Gastroesophageal sphincter (tissue), 4 donors: Measurements from ENCODE around the gene STK32C. TPM values are rescaled to one million over a fixed set of nuclear protein-coding genes. Genes with fewer than 3 reads are reported as not detected.

ENCODE experiments used
- ATAC-seq: fragments of 150-250 bp; one replicate; pipeline ENCODE4 v1.9.1; 2016; ENCODE audit warnings: mild to moderate bottlenecking, moderate library complexity
- H3K27ac ChIP-seq, 4 donors: fragments of 200-600 bp; sonication (generic) in 3 of 4; 1 replicate in 3 of 4; 2 replicates in 1 of 4; pipeline ENCODE4 v1.5.1; 2016 to 2019
- H3K27me3 ChIP-seq: fragments of 200-600 bp; sonication (generic); one replicate; pipeline ENCODE4 v1.5.1; 2019
- H3K36me3 ChIP-seq, 2 donors: fragments of 200-600 bp; sonication (generic); one replicate each; pipeline ENCODE4 v1.5.1; 2019; ENCODE audit warnings: control low read depth in 1 of 2
- H3K4me1 ChIP-seq, 3 donors: fragments of 200-600 bp; sonication (generic); 1 replicate in 2 of 3; 2 replicates in 1 of 3; pipeline ENCODE4 v1.5.1; 2016 to 2019; ENCODE audit warnings: control low read depth in 2 of 3
- H3K4me3 ChIP-seq, 2 donors: fragments of 200-600 bp; sonication (generic); one replicate each; pipeline ENCODE4 v1.5.1; 2019; ENCODE audit warnings: mild to moderate bottlenecking in 1 of 2, moderate library complexity in 1 of 2
- H3K9me3 ChIP-seq, 3 donors: fragments of 200-600 bp; sonication (generic); one replicate each; pipeline ENCODE4 v1.5.1; 2017 to 2019; ENCODE audit warnings: control low read depth in 2 of 3
- EP300 ChIP-seq: sonication (generic); formaldehyde crosslinking; IDR thresholded peaks from one replicate; pipeline ENCODE4 v1.6.1; 2017; ENCODE audit warnings: antibody characterized with exemption, mild to moderate bottlenecking
- POLR2A ChIP-seq, 2 donors: fragments of 450-650 bp; IDR thresholded peaks; one replicate each; pipeline ENCODE4 v1.6.1; 2017; ENCODE audit warnings: antibody characterized with exemption in 2 of 2, mild to moderate bottlenecking in 2 of 2, moderate library complexity in 1 of 2
- POLR2AphosphoS5 ChIP-seq: sonication (generic); formaldehyde crosslinking; IDR thresholded peaks from one replicate; pipeline ENCODE4 v1.6.1; 2017; ENCODE audit warnings: antibody characterized with exemption
- WGBS, 2 donors: methylation state at CpG; one replicate each; pipeline ENCODE4 v1.1.5; 2018; ENCODE audit warnings: low coverage in 1 of 2; 5-methylcytosine and 5-hydroxymethylcytosine counted together
- total RNA-seq, 4 donors: library from RNA; depleted of rRNA; stranded (reverse); fragments of >200 nt; gene quantifications; one replicate each; pipeline ENCODE4 v1.1.0, GENCODE V29; 2016
- TF ChIP-seq, protein P1 (sequence below), 4 experiments: fragments of 200-600 bp in 2 of 4; fragments of 450-650 bp in 2 of 4; sonication (generic) in 1 of 4; IDR thresholded peaks; one replicate each; pipeline ENCODE4 v1.5.1; 2017 to 2019; ENCODE audit warnings: antibody characterized with exemption in 4 of 4, mild to moderate bottlenecking in 2 of 4, moderate library complexity in 2 of 4

STK32C gene
- total RNA-seq, 4 donors from 2014 or later = 3.8 to 13.0 (median 5.1) TPM

- H3K27me3 ChIP-seq = peaks cover 54% of the 10 kb centered on the region
- 37 to 43% methylated on average over 1 to 3 of the region's 8 CpGs for WGBS, 2 donors
- no peak overlapping the region for H3K4me3 ChIP-seq
Measured at GRCh38 chr10:132183046-132183445, 124.7 kb downstream of the STK32C start.

GRCh38 chr10:132182591-132182990, 125.2 kb downstream of the STK32C start:
- peaks cover 50% of the 10 kb centered on the region for H3K27me3 ChIP-seq
- TF ChIP-seq EP300 (no peak), POLR2AphosphoS5 (no peak), POLR2A (IDR thresholded peaks at IDR 0.05) (no peak)
- TF ChIP-seq, protein P1, sequence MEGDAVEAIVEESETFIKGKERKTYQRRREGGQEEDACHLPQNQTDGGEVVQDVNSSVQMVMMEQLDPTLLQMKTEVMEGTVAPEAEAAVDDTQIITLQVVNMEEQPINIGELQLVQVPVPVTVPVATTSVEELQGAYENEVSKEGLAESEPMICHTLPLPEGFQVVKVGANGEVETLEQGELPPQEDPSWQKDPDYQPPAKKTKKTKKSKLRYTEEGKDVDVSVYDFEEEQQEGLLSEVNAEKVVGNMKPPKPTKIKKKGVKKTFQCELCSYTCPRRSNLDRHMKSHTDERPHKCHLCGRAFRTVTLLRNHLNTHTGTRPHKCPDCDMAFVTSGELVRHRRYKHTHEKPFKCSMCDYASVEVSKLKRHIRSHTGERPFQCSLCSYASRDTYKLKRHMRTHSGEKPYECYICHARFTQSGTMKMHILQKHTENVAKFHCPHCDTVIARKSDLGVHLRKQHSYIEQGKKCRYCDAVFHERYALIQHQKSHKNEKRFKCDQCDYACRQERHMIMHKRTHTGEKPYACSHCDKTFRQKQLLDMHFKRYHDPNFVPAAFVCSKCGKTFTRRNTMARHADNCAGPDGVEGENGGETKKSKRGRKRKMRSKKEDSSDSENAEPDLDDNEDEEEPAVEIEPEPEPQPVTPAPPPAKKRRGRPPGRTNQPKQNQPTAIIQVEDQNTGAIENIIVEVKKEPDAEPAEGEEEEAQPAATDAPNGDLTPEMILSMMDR (IDR thresholded peaks at IDR 0.05) = no peak
- 69 to 83% methylated on average over 3 to 6 of the region's 7 CpGs for WGBS, 2 donors
- H3K4me3 ChIP-seq = no peak overlapping the region
- no peak overlapping the region for H3K27ac ChIP-seq
- ATAC-seq = no peak
- H3K4me1 ChIP-seq = peaks cover 0 to 24% (median 17%) of the 10 kb centered on the region in 3 donors
- no peaks in the 10 kb centered on the region for H3K36me3 ChIP-seq
- no peaks in the 10 kb centered on the region for H3K9me3 ChIP-seq

More at GRCh38 chr10:132183046-132183445, 124.7 kb downstream of the STK32C start:
- TF ChIP-seq, protein P1 (IDR thresholded peaks at IDR 0.05) = no peak
- TF ChIP-seq POLR2A (IDR thresholded peaks at IDR 0.05) (no peak), EP300 (no peak), POLR2AphosphoS5 (no peak)
- Histone ChIP-seq H3K27ac (no peak overlapping the region), H3K9me3 (no peaks in the 10 kb centered on the region), H3K36me3 (no peaks in the 10 kb centered on the region), H3K4me1 (peaks cover 0 to 29% (median 18%) of the 10 kb centered on the region in 3 donors)
- ATAC-seq = no peak

DNA sequence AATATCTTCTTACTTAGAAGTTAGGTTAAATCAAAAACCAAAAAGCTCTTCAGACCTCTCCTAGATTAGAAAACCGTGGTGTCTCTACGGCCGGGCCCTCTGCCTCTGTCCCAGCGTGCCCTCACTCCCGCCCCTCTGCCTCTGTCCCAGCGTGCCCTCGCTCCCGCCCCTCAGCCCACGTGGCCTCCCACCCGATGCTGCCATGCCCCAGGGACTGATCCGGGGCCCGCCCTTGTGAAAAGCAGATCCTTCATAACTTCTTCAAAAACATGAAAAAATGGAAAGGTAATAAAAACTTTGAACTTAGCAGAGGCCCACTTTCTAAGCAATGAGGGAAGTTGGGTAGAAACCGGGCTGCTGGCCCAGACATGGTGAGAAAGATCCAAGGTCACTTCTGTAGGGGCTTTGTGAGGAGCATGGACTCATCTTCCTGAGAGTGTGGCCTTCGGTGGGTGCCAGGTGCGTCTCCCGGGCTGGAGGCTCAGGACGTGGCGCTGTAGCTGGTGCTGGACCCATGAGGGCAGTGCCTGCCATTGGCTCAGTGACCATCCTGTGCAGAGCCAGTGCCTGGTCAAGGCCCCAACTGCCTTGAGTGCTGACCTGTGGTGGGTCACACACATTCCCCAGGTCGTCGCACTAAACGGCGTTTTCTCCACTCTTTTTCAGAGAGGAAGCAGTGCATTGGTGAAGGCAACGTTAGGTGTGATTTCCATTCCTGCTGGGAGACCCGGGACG, 125.9 kb downstream of the STK32C start:
- no peak for ATAC-seq
- Histone ChIP-seq H3K27ac (no peak overlapping the region), H3K4me3 (no peak overlapping the region), H3K9me3 (no peaks in the 10 kb centered on the region), H3K4me1 (peaks cover 0 to 17% (median 9%) of the 10 kb centered on the region in 3 donors), H3K27me3 (peaks cover 49% of the 10 kb centered on the region), H3K36me3 (no peaks in the 10 kb centered on the region)
- TF ChIP-seq POLR2AphosphoS5 = no peak
- TF ChIP-seq, protein P1 (IDR thresholded peaks at IDR 0.05) = no peak
- no peak for TF ChIP-seq EP300
- no peak for TF ChIP-seq POLR2A (IDR thresholded peaks at IDR 0.05)
- WGBS, 2 donors = 58 to 84% methylated on average over 3 to 16 of the region's 25 CpGs

- Histone ChIP-seq H3K27me3 (peaks cover 38% of the 10 kb centered on the region), H3K36me3 (no peaks in the 10 kb centered on the region), H3K9me3 (no peaks in the 10 kb centered on the region)
Measured at GRCh38 chr10:132180736-132181135, 127.0 kb downstream of the STK32C start.

DNA sequence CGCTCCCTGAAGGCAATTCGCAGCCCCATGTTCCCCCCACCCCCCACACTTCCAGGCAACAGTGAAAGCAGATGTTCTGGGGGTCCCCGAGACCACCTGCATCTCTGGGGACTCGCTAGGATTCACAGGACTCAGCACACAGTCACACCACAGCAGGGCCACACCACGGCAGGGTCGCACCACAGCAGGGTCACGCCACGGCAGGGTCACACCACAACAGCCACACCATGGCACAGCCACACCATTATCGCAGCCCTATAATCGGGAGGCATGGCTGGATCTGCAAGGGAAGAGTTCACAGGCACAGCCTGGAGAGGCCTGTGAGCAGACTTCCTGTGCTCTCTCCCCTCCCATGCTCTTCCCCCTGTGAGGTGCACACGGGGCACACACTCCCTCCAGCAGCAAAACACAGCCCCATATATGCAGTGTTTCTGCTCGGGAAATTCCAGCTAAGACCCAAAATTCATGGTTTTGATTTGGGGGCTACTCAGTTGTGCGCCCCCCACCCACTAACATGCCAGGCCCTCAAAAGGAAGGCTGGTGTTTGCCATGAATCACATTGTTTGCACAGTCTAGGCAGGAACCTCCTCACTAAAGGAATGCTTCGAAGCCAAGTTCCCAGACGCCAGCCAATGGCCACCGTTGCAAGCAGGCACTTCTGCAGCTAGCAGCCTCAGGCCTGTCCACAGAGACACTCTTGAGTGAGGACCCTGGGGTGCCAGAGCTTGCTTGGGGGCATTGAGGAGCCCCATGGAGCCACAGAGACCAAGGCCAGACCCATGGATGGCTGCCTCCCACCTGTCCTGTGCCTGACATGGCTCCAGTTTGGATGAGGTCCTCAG, 128.0 kb downstream of the STK32C start:
- H3K9me3 ChIP-seq = no peaks in the 10 kb centered on the region
- peaks cover 0 to 13% (median 0%) of the 10 kb centered on the region in 3 donors for H3K4me1 ChIP-seq
- WGBS, 2 donors = 80% methylated on average over 3 of the region's 16 CpGs; no CpG with 5 or more reads in 1 of the 2 donors
- peaks cover 28% of the 10 kb centered on the region for H3K27me3 ChIP-seq
- no peak overlapping the region for H3K27ac ChIP-seq
- TF ChIP-seq EP300 = no peak
- TF ChIP-seq, protein P1 (IDR thresholded peaks at IDR 0.05) = no peak
- no peak for TF ChIP-seq POLR2A (IDR thresholded peaks at IDR 0.05)
- no peak for TF ChIP-seq POLR2AphosphoS5
- no peak for ATAC-seq
- no peaks in the 10 kb centered on the region for H3K36me3 ChIP-seq
- no peak overlapping the region for H3K4me3 ChIP-seq

More at GRCh38 chr10:132180736-132181135, 127.0 kb downstream of the STK32C start:
- H3K4me3 ChIP-seq = no peak overlapping the region
- no peak overlapping the region for H3K27ac ChIP-seq
- H3K4me1 ChIP-seq = peaks cover 0 to 15% (median 1%) of the 10 kb centered on the region in 3 donors
- no peak for ATAC-seq
- TF ChIP-seq EP300 = no peak
- 55 to 100% methylated on average over 3 to 6 of the region's 14 CpGs for WGBS, 2 donors
